LNCAP (cell line): Measurements from ENCODE around the gene DPP6.

Experiments
- TF ChIP-seq, protein P1 (sequence below): fragments of 450-650 bp; IDR thresholded peaks from 2 replicates; pipeline ENCODE4 v1.5.1; 2017; ENCODE audit warnings: mild to moderate bottlenecking

Gene DPP6

DNA sequence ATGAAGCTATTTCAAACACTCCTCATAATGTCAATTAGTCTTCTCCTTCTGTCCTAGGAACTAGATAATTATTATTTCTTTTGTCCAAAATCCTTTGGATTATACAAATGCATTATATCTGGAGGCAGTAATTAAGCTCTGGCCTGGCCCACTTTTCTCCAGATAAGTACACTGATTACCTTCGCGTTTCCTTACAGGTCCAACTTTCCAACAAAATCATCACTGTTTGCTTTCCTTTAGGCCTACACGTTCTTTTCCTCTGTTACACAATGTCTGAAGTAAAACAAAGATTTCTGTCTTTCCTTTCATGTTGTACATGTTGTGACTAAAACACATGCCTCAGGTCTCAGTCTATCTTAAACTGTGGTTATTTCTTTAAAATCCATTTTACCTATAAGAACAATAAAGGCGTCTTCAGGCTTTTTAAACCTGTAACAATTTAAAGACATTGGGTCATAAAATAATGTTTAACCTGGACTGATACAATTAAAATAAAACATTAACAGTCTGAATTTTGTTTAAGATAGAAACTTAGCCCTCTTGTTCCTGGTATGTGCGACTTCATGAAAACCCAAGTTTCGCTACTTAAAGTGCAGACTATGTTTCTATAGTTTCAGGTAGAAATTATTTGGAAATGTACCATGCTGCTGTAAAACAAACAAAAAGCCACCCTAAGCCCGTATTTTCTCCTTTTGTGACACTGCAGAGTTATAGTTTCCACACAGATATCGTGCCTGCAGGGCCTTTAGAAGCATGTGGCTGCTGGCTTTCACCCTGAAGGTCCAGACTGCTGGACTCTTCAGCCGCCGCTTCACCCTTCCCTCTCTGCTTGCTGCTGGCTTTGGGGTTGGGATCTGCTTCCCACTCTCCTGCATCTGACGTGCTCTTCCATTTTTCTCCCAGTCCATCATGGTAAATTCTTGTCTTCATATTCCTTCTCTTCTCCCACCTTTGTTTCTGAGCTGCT, 381.7 kb downstream of the DPP6 start:
- TF ChIP-seq, protein P1, sequence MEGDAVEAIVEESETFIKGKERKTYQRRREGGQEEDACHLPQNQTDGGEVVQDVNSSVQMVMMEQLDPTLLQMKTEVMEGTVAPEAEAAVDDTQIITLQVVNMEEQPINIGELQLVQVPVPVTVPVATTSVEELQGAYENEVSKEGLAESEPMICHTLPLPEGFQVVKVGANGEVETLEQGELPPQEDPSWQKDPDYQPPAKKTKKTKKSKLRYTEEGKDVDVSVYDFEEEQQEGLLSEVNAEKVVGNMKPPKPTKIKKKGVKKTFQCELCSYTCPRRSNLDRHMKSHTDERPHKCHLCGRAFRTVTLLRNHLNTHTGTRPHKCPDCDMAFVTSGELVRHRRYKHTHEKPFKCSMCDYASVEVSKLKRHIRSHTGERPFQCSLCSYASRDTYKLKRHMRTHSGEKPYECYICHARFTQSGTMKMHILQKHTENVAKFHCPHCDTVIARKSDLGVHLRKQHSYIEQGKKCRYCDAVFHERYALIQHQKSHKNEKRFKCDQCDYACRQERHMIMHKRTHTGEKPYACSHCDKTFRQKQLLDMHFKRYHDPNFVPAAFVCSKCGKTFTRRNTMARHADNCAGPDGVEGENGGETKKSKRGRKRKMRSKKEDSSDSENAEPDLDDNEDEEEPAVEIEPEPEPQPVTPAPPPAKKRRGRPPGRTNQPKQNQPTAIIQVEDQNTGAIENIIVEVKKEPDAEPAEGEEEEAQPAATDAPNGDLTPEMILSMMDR: no peak

DNA sequence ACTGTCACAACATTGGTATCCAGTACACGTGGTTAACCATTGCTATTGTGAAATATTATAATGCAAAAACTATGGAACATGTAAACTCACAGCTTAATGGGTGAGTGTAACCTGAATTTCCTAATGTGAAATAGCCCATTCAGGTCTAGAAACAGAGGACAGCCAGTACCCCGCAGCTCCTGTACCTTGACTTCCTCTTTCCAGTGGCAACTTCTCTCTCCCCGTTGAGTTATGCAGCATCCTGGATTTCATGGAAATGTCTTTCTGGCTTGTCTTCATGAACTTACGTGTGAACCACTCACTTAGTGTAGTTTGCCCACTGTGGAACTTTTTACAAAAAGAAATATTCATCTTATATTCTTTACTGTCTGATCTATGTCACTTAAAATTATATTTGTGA, 384.4 kb downstream of the DPP6 start:
- TF ChIP-seq, protein P1: no peak

DNA sequence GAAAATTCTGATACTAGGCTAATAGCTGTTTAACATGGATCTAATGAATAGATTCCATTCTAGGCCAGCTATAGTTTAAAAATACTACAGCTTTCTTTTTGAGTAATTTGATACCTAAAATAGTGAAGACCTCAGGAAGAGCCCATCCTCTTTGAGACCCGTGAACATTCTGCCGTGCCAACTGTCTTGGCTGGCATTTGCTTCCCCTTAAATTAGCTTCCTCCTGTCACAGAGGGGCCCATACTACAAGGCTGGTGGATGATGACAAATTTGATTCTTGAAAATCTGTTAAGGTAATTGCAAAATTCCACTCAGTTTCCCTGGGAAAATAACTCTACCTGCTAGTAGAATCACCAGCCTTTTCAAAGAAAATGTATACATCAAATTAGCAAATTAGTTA, 385.0 kb downstream of the DPP6 start:
- TF ChIP-seq, protein P1: no peak

DNA sequence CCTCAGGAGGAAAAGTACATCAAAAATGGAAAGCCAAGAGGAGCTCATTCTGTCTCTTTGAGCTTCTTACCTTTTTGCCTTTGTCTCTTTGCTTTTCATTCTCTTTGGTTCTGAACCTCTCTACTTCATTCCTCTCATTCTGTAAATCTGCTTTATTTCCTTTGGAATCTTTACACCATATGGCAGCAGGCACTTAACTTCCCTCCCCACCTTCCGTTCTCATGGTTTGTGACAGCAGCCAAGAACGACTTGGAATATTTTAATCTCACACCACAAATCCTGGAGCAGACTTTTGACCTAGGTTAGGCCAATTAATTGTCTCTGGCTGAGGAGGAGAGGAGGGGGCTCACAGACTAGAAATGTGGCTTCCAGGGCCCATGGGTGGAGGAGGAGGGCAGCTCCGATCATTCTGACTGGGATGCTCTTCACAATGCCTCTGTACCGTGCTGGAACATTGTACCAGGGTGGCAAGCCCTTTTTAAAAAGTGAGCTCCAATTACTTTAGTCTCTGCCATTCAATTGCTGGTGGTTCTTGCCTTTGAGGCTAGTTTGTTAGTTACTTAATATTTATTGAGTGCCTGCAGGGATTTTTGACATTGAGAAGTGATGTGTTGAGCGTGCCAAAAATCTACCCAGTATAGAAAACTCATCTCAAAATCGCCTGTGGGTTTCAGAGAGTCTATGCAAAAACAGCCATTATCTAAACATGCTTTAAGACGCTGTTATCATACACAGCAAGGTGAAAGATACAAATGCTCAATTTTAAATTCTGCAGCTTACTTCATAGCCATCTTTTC, 386.6 kb downstream of the DPP6 start:
- TF ChIP-seq, protein P1: no peak

DNA sequence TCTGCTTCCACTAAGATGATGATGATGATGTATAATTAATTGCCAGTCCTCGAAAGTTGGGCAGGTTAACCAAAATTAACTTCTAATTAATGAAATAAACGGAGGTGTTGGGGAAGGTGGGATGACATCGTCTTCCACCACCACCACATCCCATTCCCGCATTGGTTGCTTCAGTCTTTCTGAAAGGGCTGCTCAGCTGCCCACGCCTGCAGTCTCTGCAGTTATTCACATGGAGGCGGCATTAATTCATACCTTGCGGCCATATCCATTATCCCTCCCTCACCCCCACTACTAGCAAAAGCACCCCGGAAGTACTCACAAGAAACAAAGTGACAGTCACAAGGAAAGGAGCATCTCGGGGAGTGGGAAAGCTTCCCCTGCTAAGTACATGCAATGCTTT, 387.9 kb downstream of the DPP6 start:
- TF ChIP-seq, protein P1: no peak

DNA sequence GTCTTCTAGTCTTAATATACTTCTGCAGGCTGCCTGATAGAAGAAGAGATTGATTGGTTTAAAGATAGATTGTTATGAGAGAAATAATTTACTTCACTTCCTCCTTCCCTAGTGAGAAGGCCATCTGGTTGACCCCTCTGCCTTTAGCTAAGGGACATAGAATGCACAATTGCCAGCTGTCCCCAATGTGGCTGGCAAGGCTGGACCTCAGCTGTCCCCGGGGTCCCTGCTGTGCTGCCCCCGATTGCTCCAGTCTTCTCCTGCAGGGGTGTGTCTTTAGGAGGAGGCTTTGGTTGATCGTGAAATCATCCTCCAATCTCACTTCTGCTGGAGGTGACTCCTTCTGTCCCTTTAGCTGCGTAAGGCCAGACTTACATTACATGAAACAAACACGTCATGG, 388.5 kb downstream of the DPP6 start:
- TF ChIP-seq, protein P1: no peak

DNA sequence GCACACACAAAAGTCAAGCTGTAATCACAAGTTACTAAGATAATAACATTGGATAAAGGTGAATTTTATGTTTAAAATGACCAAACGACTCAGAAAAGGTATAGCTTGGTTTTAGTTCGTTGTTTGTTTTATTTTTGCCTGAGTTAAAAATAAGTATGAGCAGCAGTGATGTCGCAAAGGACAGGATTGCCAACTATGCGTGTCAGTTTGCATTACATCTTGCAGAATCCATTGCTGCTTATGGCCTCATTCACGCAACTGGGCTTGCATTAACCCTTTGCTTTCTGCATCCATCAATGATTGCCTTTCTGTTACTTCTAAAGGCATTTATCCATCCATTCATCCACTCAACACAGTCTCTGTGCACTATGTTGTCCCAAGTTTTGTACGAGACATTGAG, 389.6 kb downstream of the DPP6 start:
- TF ChIP-seq, protein P1: no peak
